Liver (tissue), 3 donors: ENCODE measurements around the gene CD200R1.

Experiments
- EGR1 ChIP-seq, 2 donors: IDR thresholded peaks; 2 replicates each; pipeline ENCODE4 v1.6.1; 2016 to 2018; ENCODE audit warnings: antibody characterized with exemption in 2 of 2, low read depth in 2 of 2
- FOXA1 ChIP-seq: IDR thresholded peaks from 2 replicates; pipeline ENCODE4 v1.6.1; 2016; ENCODE audit warnings: antibody characterized with exemption
- JUND ChIP-seq, 2 donors: IDR thresholded peaks; 2 replicates each; pipeline ENCODE4 v1.6.1; 2016; ENCODE audit warnings: antibody characterized with exemption in 2 of 2
- TAF1 ChIP-seq: conservative IDR thresholded peaks from 2 replicates; pipeline ENCODE4 v1.6.1; 2016; ENCODE audit warnings: antibody characterized with exemption, mild to moderate bottlenecking
- TF ChIP-seq, protein P1 (sequence below): fragments of 150-350 bp; IDR thresholded peaks from 2 replicates; pipeline ENCODE4 v1.5.1; 2017; ENCODE audit warnings: improper control_type of control experiment, low read depth, low read length; ENCODE audit not compliant: missing input control
- TF ChIP-seq, protein P2 (sequence below): IDR thresholded peaks from 2 replicates; pipeline ENCODE4 v1.6.1; 2016; ENCODE audit warnings: antibody characterized with exemption, mild to moderate bottlenecking
- TF ChIP-seq, protein P3 (sequence below): IDR thresholded peaks from 2 replicates; pipeline ENCODE4 v1.6.1; 2016; ENCODE audit warnings: antibody characterized with exemption
- donor health status: healthy.
- donor health status: healthy.

DNA sequence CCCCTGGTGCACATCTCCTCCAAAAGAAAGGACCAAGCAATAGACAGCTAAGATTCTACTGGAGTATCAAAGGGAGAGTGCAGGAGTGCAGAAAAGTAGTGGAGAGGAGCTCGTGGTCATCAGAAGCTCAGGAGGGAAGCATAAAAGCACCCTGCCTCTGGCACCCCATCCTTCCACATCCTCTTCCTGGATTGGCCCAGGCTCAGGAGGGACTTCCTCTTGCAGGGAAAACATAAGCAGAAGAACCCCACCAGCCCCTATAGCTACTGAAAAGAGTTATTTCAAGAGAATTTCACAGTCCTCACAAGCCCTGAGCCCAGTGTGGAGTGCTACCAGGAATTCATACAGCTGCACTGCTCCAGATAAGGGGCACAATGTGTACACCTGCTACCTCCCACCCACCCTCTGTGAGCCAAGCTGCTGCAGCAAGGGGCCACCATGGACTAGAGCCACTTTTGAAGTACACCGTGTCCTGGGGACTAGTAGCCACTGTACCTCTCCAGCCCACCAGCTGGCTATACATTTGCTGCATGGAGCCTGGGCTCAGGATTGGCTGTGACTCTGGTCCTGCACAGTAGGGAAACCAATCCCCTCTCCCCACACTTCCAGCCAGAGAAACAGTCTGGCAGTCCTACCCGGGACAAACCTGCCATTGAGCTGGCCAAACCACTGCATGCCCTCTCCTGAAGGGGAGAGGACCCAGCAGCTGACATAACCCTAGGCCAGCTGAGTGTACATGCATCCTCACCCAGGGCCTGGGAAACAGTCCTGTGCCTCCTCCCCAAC is 43.0 kb downstream of the CD200R1 start:
- TF ChIP-seq FOXA1 (no peak), EGR1 (IDR thresholded peaks at IDR 0.05; ENCODE audit: low read depth in 2 of 2) (no peak), TAF1 (no peak), JUND (IDR thresholded peaks at IDR 0.05) (no peak)
- TF ChIP-seq, protein P1, sequence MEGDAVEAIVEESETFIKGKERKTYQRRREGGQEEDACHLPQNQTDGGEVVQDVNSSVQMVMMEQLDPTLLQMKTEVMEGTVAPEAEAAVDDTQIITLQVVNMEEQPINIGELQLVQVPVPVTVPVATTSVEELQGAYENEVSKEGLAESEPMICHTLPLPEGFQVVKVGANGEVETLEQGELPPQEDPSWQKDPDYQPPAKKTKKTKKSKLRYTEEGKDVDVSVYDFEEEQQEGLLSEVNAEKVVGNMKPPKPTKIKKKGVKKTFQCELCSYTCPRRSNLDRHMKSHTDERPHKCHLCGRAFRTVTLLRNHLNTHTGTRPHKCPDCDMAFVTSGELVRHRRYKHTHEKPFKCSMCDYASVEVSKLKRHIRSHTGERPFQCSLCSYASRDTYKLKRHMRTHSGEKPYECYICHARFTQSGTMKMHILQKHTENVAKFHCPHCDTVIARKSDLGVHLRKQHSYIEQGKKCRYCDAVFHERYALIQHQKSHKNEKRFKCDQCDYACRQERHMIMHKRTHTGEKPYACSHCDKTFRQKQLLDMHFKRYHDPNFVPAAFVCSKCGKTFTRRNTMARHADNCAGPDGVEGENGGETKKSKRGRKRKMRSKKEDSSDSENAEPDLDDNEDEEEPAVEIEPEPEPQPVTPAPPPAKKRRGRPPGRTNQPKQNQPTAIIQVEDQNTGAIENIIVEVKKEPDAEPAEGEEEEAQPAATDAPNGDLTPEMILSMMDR = no peak
- TF ChIP-seq, protein P2, sequence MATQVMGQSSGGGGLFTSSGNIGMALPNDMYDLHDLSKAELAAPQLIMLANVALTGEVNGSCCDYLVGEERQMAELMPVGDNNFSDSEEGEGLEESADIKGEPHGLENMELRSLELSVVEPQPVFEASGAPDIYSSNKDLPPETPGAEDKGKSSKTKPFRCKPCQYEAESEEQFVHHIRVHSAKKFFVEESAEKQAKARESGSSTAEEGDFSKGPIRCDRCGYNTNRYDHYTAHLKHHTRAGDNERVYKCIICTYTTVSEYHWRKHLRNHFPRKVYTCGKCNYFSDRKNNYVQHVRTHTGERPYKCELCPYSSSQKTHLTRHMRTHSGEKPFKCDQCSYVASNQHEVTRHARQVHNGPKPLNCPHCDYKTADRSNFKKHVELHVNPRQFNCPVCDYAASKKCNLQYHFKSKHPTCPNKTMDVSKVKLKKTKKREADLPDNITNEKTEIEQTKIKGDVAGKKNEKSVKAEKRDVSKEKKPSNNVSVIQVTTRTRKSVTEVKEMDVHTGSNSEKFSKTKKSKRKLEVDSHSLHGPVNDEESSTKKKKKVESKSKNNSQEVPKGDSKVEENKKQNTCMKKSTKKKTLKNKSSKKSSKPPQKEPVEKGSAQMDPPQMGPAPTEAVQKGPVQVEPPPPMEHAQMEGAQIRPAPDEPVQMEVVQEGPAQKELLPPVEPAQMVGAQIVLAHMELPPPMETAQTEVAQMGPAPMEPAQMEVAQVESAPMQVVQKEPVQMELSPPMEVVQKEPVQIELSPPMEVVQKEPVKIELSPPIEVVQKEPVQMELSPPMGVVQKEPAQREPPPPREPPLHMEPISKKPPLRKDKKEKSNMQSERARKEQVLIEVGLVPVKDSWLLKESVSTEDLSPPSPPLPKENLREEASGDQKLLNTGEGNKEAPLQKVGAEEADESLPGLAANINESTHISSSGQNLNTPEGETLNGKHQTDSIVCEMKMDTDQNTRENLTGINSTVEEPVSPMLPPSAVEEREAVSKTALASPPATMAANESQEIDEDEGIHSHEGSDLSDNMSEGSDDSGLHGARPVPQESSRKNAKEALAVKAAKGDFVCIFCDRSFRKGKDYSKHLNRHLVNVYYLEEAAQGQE = no peak
- TF ChIP-seq, protein P3, sequence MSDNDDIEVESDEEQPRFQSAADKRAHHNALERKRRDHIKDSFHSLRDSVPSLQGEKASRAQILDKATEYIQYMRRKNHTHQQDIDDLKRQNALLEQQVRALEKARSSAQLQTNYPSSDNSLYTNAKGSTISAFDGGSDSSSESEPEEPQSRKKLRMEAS = no peak
